Measurements from ENCODE around the gene SAMD4A.

Gene SAMD4A

GRCh38 chr14:54664961-54665360 lies 98.0 kb downstream of the SAMD4A start:
- no peak for DNase-seq

- no peak for DNase-seq
These were observed 99.0 kb downstream of the SAMD4A start for GRCh38 chr14:54665946-54666345.

DNA sequence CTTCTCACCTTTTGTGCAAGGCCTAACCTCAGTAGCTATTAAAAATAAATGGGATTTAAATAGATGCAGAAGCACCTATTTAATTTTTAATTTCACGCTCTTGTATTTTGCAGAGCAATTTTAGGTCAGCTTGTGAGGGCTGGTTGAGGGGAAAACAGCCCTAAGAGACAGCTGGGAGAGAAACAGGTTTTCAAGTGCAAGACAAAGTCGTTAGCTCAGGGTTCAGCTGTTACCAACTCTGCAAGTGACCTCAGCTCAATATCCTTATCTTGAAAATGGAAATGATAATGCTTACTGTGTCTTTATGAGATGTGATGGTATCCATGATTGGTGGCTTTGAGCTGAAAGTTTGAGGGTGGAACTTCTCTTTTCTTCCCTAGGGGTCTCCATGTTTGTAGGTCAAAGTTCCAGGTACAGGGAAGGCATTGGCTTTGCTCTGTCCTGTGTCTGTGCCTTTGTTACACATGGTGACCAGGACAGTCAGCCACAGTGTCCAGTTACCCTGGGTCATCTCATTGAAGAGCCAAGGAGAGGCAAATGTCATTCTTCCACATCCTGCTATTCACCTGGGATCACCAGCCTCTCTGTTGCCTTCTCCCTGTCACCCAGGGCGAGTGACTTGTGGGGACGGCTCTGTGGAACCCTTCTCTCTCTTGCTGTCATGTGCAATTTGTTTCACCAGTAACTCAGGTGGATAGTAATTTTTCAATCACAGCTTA lies 100.3 kb downstream of the SAMD4A start:
- DNase-seq, result no peak

- no peak for DNase-seq
These were observed 100.8 kb downstream of the SAMD4A start for GRCh38 chr14:54667764-54668163.

GRCh38 chr14:54669721-54670561 lies 103.0 kb downstream of the SAMD4A start:
- peak; percentile 35 for DNase-seq

DNA sequence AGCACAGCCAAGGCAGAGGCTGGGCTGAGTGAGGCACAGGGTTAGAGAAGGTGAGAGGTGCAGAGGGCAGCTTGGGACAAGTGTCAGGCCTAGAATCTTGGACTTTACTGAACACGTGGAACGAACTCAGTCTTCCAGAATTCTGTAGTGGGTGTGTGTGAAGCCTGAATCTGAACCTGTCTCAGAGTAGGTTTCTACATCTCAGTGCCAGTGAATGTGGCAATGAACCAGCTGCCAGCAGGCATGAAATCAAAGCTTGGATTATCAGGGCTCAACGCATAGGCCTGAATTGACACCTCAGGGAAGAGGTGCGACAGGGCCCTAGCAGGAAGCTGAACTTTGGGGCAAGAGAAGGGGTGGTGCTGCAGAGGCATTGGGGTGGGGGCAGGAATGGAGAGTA lies 104.6 kb downstream of the SAMD4A start:
- no peak for DNase-seq

DNA sequence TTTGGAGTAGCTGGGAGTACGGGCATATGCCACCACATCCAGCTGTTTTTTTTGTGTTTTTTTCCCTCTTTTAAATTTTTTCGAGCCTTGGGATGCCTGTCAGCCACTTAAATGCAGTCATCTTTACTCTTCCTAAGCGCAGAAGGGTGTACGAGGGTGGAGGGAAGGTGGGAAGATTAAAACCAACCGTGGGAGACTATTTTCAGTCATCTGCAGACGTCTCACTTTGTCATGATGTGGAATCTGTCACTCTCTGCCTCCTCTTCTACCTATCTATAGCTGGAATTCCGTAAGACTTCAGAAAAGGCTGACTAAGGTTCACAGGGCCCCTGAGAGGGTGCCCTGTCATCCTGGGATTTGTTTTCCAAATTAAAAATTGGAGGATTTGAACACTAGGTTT lies 105.3 kb downstream of the SAMD4A start:
- no peak for DNase-seq

DNA sequence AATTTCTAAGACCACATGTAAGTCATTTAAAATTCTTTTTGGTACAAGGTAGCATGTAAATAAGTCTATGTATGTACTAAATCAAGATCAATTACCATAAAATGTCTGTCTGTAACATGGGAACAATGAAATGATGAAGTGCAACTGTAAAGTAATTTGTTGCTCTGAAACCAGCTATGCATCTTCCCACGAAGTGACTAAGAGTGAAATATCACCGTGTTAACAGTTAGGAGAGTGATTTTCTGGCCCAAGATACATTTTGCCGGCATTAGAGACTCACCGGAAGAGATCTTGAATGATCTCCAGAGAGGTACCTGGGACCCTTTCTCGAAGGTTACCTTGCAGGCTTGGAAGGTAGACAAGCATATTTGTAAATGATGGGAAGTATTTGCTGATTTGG lies 105.8 kb downstream of the SAMD4A start:
- DNase-seq, result no peak

GRCh38 chr14:54673193-54674045 lies 106.5 kb downstream of the SAMD4A start:
- DNase-seq, result no peak

GRCh38 chr14:54674046-54674741 lies 107.3 kb downstream of the SAMD4A start:
- DNase-seq, result no peak

DNA sequence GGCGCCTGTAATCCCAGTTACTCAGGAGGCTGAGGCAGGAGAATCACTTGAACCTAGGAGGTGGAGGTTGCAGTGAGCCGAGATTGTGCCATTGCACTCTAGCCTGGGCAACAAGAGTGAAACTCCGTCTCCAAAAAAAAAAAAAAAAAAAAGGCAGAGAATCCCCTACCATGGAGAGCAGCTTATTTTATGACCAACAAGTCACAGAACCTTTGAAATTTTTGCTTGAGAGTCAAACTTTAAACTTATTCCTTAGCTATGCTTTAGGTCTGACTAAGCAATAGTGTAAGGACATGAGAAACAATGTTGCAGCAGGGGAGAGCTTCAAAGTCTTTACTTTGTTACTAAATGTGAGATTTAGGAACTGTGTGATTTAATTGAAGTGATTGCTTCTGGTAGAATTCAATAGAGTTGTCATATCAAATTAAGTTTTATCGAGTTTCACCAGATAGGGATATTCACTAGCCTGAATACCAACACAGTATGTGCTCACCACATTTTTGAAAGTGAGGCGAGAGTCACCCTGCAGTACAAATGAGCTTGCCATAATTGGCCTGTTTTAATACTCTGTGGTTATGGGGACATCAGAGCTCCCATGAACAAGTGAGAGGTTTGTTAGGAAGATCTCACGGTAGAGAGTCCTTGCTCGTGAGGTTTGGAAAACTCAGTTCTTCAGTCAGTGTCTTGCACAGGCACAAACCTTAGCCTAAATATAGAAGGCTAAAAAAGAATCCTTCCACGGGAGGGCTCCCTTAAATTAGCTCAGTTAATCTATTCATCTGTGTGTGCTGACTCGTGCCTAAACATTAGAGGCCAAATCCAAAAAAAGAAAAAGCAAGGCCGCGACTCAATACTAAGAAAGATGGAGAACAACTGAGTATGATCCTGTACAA lies 108.6 kb downstream of the SAMD4A start:
- no peak for DNase-seq

GRCh38 chr14:54676812-54677708 lies 110.1 kb downstream of the SAMD4A start:
- DNase-seq, result no peak

DNA sequence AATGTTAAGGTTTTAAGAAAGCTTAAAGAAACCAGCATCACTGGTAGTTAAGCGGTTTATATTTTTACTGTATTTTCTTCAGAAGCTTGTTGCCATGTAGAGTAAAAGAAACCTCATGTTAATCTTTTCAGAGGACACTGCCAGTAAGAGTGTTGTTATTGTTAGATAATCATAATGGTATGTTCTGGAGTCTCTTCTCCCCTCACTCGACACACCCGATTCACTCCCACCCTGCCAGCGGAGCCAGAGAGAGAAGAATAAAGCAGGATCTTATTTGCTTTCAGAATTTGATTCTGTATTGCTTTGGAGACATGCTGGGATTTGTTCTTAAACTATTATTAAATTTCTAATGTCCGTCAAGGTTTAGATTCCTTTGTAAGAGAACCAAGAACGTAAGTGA lies 113.7 kb downstream of the SAMD4A start:
- no peak for DNase-seq

DNA sequence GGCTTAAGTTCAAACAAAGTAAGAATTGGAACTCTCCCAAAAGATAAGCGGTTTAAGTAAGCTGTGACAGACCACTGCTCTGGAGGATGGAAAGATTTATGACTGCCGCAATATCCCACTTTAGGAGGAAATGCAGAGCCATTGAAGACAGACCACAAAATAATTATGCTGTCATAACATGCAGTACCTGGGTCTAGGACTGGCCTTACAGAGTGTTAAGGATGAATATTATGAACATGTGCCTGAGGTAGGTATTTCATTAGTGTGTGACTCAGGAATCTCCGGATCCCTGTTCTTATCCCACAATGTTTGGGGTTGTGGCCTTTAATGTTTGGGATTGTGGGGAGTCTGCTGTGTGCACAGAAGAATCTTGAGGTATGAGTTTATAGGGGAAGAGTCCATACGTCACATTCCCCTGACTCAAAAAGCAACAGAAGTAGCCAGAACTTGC lies 114.9 kb downstream of the SAMD4A start:
- DNase-seq, result no peak

GRCh38 chr14:54682578-54682977 lies 115.7 kb downstream of the SAMD4A start:
- DNase-seq, result no peak

- DNase-seq, result no peak
These were observed 117.2 kb downstream of the SAMD4A start for GRCh38 chr14:54683882-54684794.

GRCh38 chr14:54685286-54685845 lies 118.4 kb downstream of the SAMD4A start:
- DNase-seq, result no peak

DNA sequence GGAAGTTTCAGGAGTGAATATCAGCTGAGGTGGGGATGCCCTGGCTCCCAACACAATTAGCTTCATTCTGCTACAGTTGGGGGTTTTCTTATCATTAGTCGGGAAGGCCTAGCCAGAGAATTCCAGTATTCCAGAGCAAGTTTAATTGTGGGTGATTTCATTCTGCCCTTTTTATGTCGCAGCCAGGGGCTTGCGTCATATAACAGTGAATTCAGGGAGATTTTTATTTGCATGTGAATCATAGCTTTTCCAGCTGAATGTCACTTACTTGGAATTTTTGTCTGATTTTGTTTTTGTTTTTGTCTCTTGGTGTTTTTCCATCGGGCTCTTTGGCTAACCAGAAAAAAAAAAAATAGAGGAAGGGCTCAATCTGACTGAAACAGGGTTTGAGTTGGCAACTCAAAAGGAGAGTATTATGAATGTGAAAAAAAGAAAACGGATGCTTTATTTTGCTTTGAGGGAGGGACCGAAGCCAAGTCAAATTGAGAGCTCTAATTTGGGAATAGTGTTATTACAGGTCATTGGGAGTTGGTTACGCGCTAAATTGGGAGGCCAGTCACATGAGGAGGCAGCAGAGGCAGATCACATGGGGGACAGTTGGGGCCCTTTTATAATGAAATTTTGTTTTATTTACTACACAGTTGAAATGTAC lies 119.4 kb downstream of the SAMD4A start:
- DNase-seq, result no peak
